ENCODE data around the gene SAFB. TPM values are rescaled to one million over a fixed set of nuclear protein-coding genes. Genes with fewer than 3 reads are reported as not detected.
A peak's percentile ranks its signal among the peaks of the same experiment; 100 is the strongest.

The SAFB gene
- total RNA-seq, 2 experiments from 2014 or later, result 195 to 200 TPM

GRCh38 chr19:5618591-5618990, 4.3 kb upstream of the SAFB start:
- H3K4me1 ChIP-seq (ENCODE audit: insufficient read depth, low read length), result peaks cover 42% of the 10 kb centered on the region
- H3K4me3 ChIP-seq (ENCODE audit: low read length), result no peak overlapping the region
- H3K9me3 ChIP-seq (ENCODE audit: control insufficient read depth in 1 of 2, insufficient read depth in 1 of 2, low read length in 2 of 2), result no peaks in the 10 kb centered on the region
- peaks cover 93% of the 10 kb centered on the region for H3K36me3 Mint-ChIP-seq (ENCODE audit: low read depth)
- no peaks in the 10 kb centered on the region for H3K27me3 ChIP-seq (ENCODE audit: control insufficient read depth in 1 of 2, insufficient read depth in 2 of 2, low read length in 2 of 2)
- DNase-seq, result no peak
- no peak overlapping the region for H3K27ac Mint-ChIP-seq
- peaks cover 72% of the 10 kb centered on the region for H3K36me3 ChIP-seq (ENCODE audit: insufficient read depth, low read length)
- no peaks in the 10 kb centered on the region for H3K27me3 Mint-ChIP-seq
- no peak for ATAC-seq (ENCODE audit: poor library complexity)
- no peak overlapping the region for H3K27ac ChIP-seq (ENCODE audit: low read depth in 1 of 2, low read length in 2 of 2)
- H3K4me3 Mint-ChIP-seq, result peak overlapping the region; percentile 60
- no peaks in the 10 kb centered on the region for H3K9me3 Mint-ChIP-seq
- peaks cover 58% of the 10 kb centered on the region for H3K4me1 Mint-ChIP-seq (ENCODE audit: low read depth)
- CTCF ChIA-PET, result no interaction called here
- intact Hi-C loops (cut with DNase I, micrococcal nuclease), result no loop called here
- TF ChIP-seq CTCF (IDR thresholded peaks at IDR 0.05), result no peak
- POLR2A ChIA-PET, result no interaction called here

- no peak for TF ChIP-seq CTCF (IDR thresholded peaks at IDR 0.05)
- ChIA-PET CTCF (interaction anchor here (1.3 kb wide), 1 partner anchor 184 kb away, joined by 4 read pairs; no protein-coding TSS in a partner anchor), POLR2A (interaction anchor here (1.5 kb wide), 1 partner anchor 100 kb away, joined by 4 read pairs; the partner anchor contains the start of genes CATSPERD and LONP1)
- no peaks in the 10 kb centered on the region for H3K27me3 Mint-ChIP-seq
- Histone ChIP-seq H3K4me3 (ENCODE audit: low read length) (no peak overlapping the region), H3K9me3 (ENCODE audit: control insufficient read depth in 1 of 2, insufficient read depth in 1 of 2, low read length in 2 of 2) (no peaks in the 10 kb centered on the region), H3K36me3 (ENCODE audit: insufficient read depth, low read length) (peaks cover 61% of the 10 kb centered on the region), H3K27ac (ENCODE audit: low read depth in 1 of 2, low read length in 2 of 2) (no peak overlapping the region), H3K27me3 (ENCODE audit: control insufficient read depth in 1 of 2, insufficient read depth in 2 of 2, low read length in 2 of 2) (no peaks in the 10 kb centered on the region), H3K4me1 (ENCODE audit: insufficient read depth, low read length) (peaks cover 56% of the 10 kb centered on the region)
- H3K27ac Mint-ChIP-seq, result peak overlapping the region; percentile 98
- H3K4me1 Mint-ChIP-seq (ENCODE audit: low read depth), result peaks cover 71% of the 10 kb centered on the region
- intact Hi-C loops (cut with DNase I, micrococcal nuclease), result loop anchor here (5.0 to 10.0 kb wide), 2 partner anchors 172 to 1215 kb away; partner anchors contain the start of genes CHAF1A (in 1 of the 2), DUS3L (in 1 of the 2) and SH3GL1 (in 1 of the 2)
- no peak for ATAC-seq (ENCODE audit: poor library complexity)
- DNase-seq, result no peak
- no peaks in the 10 kb centered on the region for H3K9me3 Mint-ChIP-seq
- H3K36me3 Mint-ChIP-seq (ENCODE audit: low read depth), result peaks cover 93% of the 10 kb centered on the region
- H3K4me3 Mint-ChIP-seq, result peak overlapping the region; percentile 99
Measured at GRCh38 chr19:5619946-5620345, 2.9 kb upstream of the SAFB start.

- TF ChIP-seq CTCF (IDR thresholded peaks at IDR 0.05), result no peak
- H3K27ac ChIP-seq (ENCODE audit: low read depth in 1 of 2, low read length in 2 of 2), result peak overlapping the region in 1 of 2 donors; percentile 82
- peak overlapping the region; percentile 98 for H3K27ac Mint-ChIP-seq
- H3K27me3 ChIP-seq (ENCODE audit: control insufficient read depth in 1 of 2, insufficient read depth in 2 of 2, low read length in 2 of 2), result no peaks in the 10 kb centered on the region
- no peaks in the 10 kb centered on the region for H3K9me3 ChIP-seq (ENCODE audit: control insufficient read depth in 1 of 2, insufficient read depth in 1 of 2, low read length in 2 of 2)
- DNase-seq (no peak), ATAC-seq (ENCODE audit: poor library complexity) (no peak)
- peaks cover 92% of the 10 kb centered on the region for H3K36me3 Mint-ChIP-seq (ENCODE audit: low read depth)
- H3K4me1 Mint-ChIP-seq (ENCODE audit: low read depth), result peaks cover 82% of the 10 kb centered on the region
- CTCF ChIA-PET, result interaction anchor here (1.9 kb wide), 1 partner anchor 66 kb away, joined by 7 read pairs; no protein-coding TSS in a partner anchor
- H3K4me3 ChIP-seq (ENCODE audit: low read length), result peak overlapping the region; percentile 85
- H3K36me3 ChIP-seq (ENCODE audit: insufficient read depth, low read length), result peaks cover 61% of the 10 kb centered on the region
- H3K4me1 ChIP-seq (ENCODE audit: insufficient read depth, low read length), result peaks cover 71% of the 10 kb centered on the region
- no peaks in the 10 kb centered on the region for H3K9me3 Mint-ChIP-seq
- no peaks in the 10 kb centered on the region for H3K27me3 Mint-ChIP-seq
- peak overlapping the region; percentile 99 for H3K4me3 Mint-ChIP-seq
- POLR2A ChIA-PET, result interaction anchor here (0.9 to 4.0 kb wide), 8 partner anchors 12 to 282 kb away, joined by 3 to 51 read pairs (median 10); partner anchors contain the start of genes CATSPERD, DUS3L, LONP1 and NDUFA11
- intact Hi-C loops (cut with DNase I, micrococcal nuclease), result loop anchor here (5.0 to 10.0 kb wide), 2 partner anchors 171 to 1217 kb away; partner anchors contain the start of genes CHAF1A (in 1 of the 2), DUS3L (in 1 of the 2) and SH3GL1 (in 1 of the 2)
Measured at GRCh38 chr19:5621311-5621944, 1.5 kb upstream of the SAFB start.
